NCI-H446 treated with DMSO at 0.1 percent for 48 hours (cell line): Measurements from ENCODE around the gene PFN1.

Source experiments
- DNase-seq: peaks from one replicate; lab custom pipeline; 2025; lab: John Stamatoyannopoulos, UW

The PFN1 gene

DNA sequence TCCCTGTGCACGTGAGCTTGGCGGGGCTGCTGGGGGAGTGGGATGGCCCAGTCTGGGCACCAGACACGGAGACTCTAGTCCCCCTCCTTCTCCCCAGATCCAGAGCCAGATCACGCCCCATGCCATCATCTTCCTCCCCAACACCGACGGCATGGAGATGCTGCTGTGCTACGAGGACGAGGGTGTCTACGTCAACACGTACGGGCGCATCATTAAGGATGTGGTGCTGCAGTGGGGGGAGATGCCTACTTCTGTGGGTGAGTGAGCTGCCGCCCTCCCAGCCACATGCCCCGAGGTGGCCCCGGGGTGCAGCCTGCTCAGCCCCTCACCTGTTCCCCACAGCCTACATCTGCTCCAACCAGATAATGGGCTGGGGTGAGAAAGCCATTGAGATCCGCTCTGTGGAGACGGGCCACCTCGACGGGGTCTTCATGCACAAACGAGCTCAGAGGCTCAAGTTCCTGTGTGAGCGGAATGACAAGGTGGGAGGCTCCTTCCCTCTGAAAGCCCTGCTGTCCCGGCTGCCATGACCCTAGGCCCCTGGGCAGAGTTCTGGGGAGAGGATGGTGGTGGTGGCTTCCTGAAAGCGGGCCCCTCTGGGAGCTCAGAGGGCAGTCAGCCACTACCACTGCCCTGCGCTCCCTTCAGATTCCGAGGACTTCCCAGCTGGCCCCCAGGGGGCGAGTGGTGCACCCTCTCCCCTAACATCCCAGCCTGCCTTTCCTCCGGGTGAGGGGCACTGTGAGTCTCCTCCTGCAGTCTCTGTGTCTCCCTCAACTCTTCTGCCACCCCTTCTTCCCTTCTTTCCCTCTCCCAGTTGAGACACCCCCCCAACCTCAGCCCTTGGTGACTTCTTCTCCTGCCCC is 51.8 kb downstream of the PFN1 start:
- DNase-seq = no peak

- DNase-seq = no peak
Observed at GRCh38 chr17:4895657-4896331, 52.5 kb downstream of the PFN1 start.
